ENCODE data around the gene ACTL10.

Gene ACTL10

GRCh38 chr20:33650111-33650752 is 16.5 kb upstream of the ACTL10 start:
- no peak for DNase-seq

- DNase-seq: no peak
Measured at GRCh38 chr20:33650753-33651561, 15.8 kb upstream of the ACTL10 start.

GRCh38 chr20:33651562-33652048 is 15.1 kb upstream of the ACTL10 start:
- DNase-seq: no peak

- DNase-seq: peak; percentile 36
Measured at GRCh38 chr20:33653218-33653899, 13.4 kb upstream of the ACTL10 start.

GRCh38 chr20:33653900-33654596 is 12.7 kb upstream of the ACTL10 start:
- DNase-seq: no peak

GRCh38 chr20:33654680-33655161 is 12.0 kb upstream of the ACTL10 start:
- no peak for DNase-seq

GRCh38 chr20:33655164-33655563 is 11.6 kb upstream of the ACTL10 start:
- DNase-seq: no peak

- DNase-seq: no peak
Measured at GRCh38 chr20:33656010-33656782, 10.5 kb upstream of the ACTL10 start.

- no peak for DNase-seq
Measured at GRCh38 chr20:33656783-33657703, 9.7 kb upstream of the ACTL10 start.

GRCh38 chr20:33657704-33658095 is 9.0 kb upstream of the ACTL10 start:
- DNase-seq: no peak

GRCh38 chr20:33658510-33658909 is 8.2 kb upstream of the ACTL10 start:
- no peak for DNase-seq

GRCh38 chr20:33658929-33659328 is 7.8 kb upstream of the ACTL10 start:
- DNase-seq: no peak

- DNase-seq: no peak
Measured at GRCh38 chr20:33659341-33660034, 7.3 kb upstream of the ACTL10 start.

- DNase-seq: no peak
Measured at GRCh38 chr20:33660035-33660684, 6.6 kb upstream of the ACTL10 start.

- no peak for DNase-seq
Measured at GRCh38 chr20:33660685-33661058, 6.1 kb upstream of the ACTL10 start.

- no peak for DNase-seq
Measured at GRCh38 chr20:33662172-33662571, 4.6 kb upstream of the ACTL10 start, which contains the start of gene C20orf144. Gene C20orf144, plus strand, starts transcription at chr20:33662327. Its CDS starts 19 bp downstream, at chr20:33662346.

- DNase-seq: peak; percentile 85
Measured at GRCh38 chr20:33663161-33664084, 3.3 kb upstream of the ACTL10 start.

GRCh38 chr20:33664085-33664761 is 2.5 kb upstream of the ACTL10 start:
- no peak for DNase-seq
